ENCODE measurements around the gene TWIST2.

- TF ChIP-seq CTCF (conservative IDR thresholded peaks at IDR 0.05; ENCODE audit: low read length) (no peak), EZH2phosphoT487 (IDR thresholded peaks at IDR 0.05; ENCODE audit: borderline replicate concordance) (no peak)
Measured at GRCh38 chr2:238814815-238815214, 33.1 kb upstream of the TWIST2 start.

All from Loucy (cell line).